Measurements from ENCODE around the gene HDAC5.

The HDAC5 gene

DNA sequence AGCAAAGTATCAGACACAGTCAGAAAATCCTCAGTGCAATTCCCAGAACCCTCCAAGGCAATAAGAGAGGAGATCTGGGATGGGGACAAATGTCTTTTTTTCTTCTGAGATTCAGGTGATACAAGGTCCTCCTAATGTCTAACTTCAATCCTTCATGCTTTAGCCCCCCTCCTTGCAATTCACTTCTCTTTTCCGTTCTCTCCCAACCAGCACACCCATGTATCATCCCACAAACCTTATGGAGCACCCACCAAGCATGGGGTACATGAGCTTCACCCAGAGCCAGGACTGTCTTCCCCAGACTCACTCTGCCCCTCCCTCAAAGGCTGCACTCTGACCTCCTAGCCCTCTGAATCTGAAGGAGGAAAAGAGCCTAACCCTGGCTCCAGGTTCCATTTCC is 10.1 kb downstream of the HDAC5 start:
- peak overlapping the region; percentile 79 for H3K27ac ChIP-seq

DNA sequence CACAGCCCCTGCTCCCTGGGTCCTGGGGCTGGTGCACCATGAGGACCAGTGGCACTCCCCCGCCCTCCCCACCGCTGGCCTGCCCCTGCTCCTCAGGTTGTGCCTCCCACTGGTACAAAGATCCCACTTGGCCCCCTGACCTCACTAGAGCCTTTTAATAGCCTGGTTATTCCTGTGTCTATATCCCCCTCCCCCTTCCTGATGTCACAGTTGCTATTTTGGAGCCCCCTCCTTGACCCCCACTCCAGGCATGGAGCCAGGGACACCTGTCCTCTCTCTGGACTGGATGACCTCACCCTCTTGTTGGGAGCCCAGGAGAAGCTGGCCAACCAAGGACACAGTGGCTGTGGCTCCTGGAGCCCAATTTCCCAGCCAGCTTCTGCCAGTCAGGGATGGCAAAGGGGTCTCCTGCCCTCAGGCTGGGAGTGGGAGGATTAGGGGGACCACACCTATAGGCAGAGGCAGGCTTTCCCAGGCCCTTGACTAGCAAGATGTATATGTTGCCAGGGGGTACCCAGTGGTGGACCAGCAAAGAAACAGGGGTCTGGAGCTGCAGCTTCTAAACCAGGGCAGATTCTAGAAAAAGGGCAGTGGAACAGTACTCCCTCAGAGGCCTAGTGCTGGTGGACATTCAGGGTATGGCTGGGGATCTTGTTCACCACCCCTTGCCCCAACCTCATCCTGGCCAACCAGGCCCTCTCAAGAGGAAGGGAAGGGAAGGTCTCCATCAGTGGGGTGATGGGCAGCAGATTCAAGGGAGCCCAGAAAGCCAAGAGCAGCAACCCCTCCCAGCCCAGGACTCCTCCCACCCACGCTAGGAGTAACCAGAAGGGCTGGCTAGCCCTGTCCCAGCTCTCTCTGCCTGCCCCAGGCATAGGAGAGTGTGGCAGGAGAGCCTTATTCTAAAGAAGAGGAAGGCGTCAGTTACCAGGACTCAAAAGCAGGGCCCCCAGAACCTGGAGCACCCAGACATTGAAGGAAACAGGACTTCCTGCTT is 10.9 kb downstream of the HDAC5 start:
- Histone ChIP-seq H3K27me3 (ENCODE audit: insufficient read depth, low read depth, severe bottlenecking) (no peaks in the 10 kb centered on the region), H3K9me3 (ENCODE audit: severe bottlenecking) (no peaks in the 10 kb centered on the region), H3K27ac (peak overlapping the region; percentile 79), H3K4me3 (ENCODE audit: low read depth, low read length) (no peak overlapping the region), H3K36me3 (peaks cover 79% of the 10 kb centered on the region)
- TF ChIP-seq, protein P1, sequence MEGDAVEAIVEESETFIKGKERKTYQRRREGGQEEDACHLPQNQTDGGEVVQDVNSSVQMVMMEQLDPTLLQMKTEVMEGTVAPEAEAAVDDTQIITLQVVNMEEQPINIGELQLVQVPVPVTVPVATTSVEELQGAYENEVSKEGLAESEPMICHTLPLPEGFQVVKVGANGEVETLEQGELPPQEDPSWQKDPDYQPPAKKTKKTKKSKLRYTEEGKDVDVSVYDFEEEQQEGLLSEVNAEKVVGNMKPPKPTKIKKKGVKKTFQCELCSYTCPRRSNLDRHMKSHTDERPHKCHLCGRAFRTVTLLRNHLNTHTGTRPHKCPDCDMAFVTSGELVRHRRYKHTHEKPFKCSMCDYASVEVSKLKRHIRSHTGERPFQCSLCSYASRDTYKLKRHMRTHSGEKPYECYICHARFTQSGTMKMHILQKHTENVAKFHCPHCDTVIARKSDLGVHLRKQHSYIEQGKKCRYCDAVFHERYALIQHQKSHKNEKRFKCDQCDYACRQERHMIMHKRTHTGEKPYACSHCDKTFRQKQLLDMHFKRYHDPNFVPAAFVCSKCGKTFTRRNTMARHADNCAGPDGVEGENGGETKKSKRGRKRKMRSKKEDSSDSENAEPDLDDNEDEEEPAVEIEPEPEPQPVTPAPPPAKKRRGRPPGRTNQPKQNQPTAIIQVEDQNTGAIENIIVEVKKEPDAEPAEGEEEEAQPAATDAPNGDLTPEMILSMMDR (IDR thresholded peaks at IDR 0.05; ENCODE audit: low read depth, low read length): no peak
- no peak for DNase-seq

More for the DNA sequence above, 10.1 kb downstream of the HDAC5 start:
- Histone ChIP-seq H3K27me3 (ENCODE audit: insufficient read depth, low read depth, severe bottlenecking) (no peaks in the 10 kb centered on the region), H3K36me3 (peaks cover 78% of the 10 kb centered on the region), H3K4me3 (ENCODE audit: low read depth, low read length) (no peak overlapping the region), H3K9me3 (ENCODE audit: severe bottlenecking) (no peaks in the 10 kb centered on the region)
- TF ChIP-seq, protein P1 (IDR thresholded peaks at IDR 0.05; ENCODE audit: low read depth, low read length): no peak
- no peak for DNase-seq

DNA sequence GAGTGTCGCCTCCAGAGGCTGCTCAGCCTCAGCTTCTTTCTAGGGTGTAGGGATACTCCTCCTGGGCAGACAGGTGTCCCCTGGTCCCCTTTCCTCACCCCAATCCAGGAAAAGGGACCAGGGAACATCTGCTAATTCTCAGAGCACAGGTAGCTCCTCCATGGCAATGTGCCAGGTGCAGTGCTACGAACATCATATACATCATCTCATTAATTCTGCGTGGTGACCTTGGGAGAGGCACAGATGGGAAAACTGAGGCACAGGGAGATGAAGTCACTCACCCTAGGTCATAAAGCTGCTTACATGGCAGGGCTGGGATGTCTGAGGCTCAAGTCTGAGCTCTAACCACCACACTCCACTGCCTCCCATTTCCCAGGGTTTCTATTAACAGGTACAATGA is 11.7 kb downstream of the HDAC5 start:
- Histone ChIP-seq H3K27ac (peak overlapping the region; percentile 79), H3K36me3 (peaks cover 77% of the 10 kb centered on the region), H3K27me3 (ENCODE audit: insufficient read depth, low read depth, severe bottlenecking) (no peaks in the 10 kb centered on the region), H3K9me3 (ENCODE audit: severe bottlenecking) (no peaks in the 10 kb centered on the region), H3K4me3 (ENCODE audit: low read depth, low read length) (no peak overlapping the region)
- DNase-seq: no peak
- TF ChIP-seq, protein P1 (IDR thresholded peaks at IDR 0.05; ENCODE audit: low read depth, low read length): no peak

DNA sequence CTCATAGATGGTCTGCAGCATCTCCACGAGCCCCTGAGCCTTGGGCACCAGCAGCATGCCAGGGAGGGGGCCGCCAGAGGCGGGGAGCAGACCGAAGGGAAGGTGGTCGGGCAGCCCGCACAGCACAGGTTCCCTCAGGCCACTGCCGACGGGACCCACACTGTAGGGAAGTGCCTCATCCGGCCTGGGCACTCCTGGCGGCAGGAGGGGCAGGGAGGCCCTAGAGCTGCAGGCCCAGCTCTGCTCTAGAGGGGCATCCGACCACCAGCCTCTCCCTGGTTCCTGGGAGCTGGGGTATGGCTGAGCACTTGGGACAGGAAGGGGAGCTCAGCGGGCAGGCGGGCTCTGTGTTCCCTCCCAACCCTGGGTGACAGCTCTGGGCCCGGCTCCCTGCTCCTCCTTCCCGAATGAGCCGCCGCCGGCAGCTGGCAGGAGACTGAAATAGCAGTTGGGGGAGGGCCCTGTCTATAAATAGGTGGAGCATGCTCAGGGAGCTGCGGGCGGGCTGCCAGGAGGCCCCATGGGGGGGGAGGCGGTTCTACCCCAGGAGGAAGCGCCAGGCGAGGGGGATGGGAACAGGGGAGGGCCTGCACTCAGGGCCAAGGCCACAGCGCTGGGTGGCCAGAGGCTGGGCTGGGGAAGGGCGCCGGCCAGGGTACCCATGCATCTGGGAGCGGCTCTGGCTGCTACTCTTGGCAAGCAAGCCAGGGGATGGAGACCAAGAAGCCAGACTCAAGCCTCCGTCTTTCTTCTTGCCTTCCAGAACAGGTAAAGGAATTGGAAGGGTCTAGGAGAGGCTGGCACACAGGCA is 12.4 kb downstream of the HDAC5 start:
- peak overlapping the region; percentile 79 for H3K27ac ChIP-seq

GRCh38 chr17:44110011-44110686 is 13.3 kb downstream of the HDAC5 start:
- no peaks in the 10 kb centered on the region for H3K9me3 ChIP-seq (ENCODE audit: severe bottlenecking)
- TF ChIP-seq, protein P1 (IDR thresholded peaks at IDR 0.05; ENCODE audit: low read depth, low read length): no peak
- no peak for DNase-seq
- H3K36me3 ChIP-seq: peaks cover 63% of the 10 kb centered on the region
- H3K27me3 ChIP-seq (ENCODE audit: insufficient read depth, low read depth, severe bottlenecking): no peaks in the 10 kb centered on the region
- peak overlapping the region; percentile 48 for H3K4me3 ChIP-seq (ENCODE audit: low read depth, low read length)
- H3K27ac ChIP-seq: peak overlapping the region; percentile 79

More for the DNA sequence above, 12.4 kb downstream of the HDAC5 start:
- peak overlapping the region; percentile 48 for H3K4me3 ChIP-seq (ENCODE audit: low read depth, low read length)
- no peaks in the 10 kb centered on the region for H3K9me3 ChIP-seq (ENCODE audit: severe bottlenecking)
- peak; percentile 100 for DNase-seq
- TF ChIP-seq, protein P1 (IDR thresholded peaks at IDR 0.05; ENCODE audit: low read depth, low read length): no peak
- no peaks in the 10 kb centered on the region for H3K27me3 ChIP-seq (ENCODE audit: insufficient read depth, low read depth, severe bottlenecking)
- H3K36me3 ChIP-seq: peaks cover 71% of the 10 kb centered on the region

Measured in WERI-Rb-1 (cell line).